SKM-1 treated with dmso at 0.1 percent for 144 hours (cell line): ENCODE measurements around the gene NEGR1.

Source experiments
- DNase-seq: peaks from one replicate; lab custom pipeline; 2025; ENCODE audit not compliant: unreplicated experiment; lab: John Stamatoyannopoulos, UW

NEGR1 gene

DNA sequence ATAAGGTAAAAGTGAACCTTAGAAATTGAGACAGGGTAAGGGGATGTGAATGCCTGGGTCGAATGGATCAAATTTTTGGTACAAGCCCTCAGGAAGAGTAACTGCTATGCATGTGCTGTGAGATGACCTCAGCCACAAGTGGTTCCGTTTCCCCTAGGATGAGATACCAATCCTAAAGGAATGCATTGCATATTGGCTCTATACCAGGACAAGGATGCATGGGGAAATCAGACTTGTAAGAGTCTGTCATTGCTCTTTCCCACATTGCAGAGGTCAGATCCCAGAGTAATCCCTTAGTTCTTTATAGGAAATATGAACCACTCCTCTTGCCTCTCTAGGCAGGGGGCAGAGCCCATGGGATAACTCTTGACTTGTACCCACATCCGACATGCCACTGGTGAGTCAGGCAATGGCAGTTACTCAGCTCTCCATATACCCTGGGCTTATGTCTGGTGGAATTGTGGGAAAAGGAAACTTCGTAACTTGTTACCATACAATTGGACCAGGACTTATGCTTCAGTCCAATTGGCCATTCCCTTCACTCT lies 773.2 kb downstream of the NEGR1 start:
- no peak for DNase-seq

GRCh38 chr1:71502006-71502405 lies 780.3 kb downstream of the NEGR1 start:
- peak; percentile 34 for DNase-seq

- DNase-seq, result no peak
These were observed 783.8 kb downstream of the NEGR1 start for GRCh38 chr1:71498542-71498941.

- DNase-seq, result no peak
These were observed 788.2 kb downstream of the NEGR1 start for GRCh38 chr1:71494163-71494562.

GRCh38 chr1:71492298-71493041 lies 789.9 kb downstream of the NEGR1 start:
- no peak for DNase-seq

- DNase-seq, result no peak
These were observed 791.9 kb downstream of the NEGR1 start for GRCh38 chr1:71490432-71490831.

- no peak for DNase-seq
These were observed 793.6 kb downstream of the NEGR1 start for GRCh38 chr1:71488555-71489252.

DNA sequence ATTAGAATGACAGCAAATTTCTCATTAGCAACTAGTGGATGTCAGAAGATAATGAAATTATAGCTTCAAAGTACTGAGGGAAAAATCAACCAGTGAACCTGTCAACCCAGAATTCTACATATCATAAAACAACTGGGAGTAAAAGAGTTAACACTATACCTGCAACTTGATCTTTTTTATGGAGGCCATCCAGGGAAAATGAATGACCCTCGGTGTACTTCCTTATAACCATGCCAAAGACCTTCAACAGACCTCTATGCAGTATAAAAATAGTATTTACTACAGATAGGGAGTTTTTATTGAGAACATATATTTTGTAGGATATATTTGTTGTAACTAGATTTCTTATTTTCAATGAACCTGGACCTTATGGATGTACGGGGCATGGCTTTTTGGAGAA lies 809.0 kb downstream of the NEGR1 start:
- no peak for DNase-seq

DNA sequence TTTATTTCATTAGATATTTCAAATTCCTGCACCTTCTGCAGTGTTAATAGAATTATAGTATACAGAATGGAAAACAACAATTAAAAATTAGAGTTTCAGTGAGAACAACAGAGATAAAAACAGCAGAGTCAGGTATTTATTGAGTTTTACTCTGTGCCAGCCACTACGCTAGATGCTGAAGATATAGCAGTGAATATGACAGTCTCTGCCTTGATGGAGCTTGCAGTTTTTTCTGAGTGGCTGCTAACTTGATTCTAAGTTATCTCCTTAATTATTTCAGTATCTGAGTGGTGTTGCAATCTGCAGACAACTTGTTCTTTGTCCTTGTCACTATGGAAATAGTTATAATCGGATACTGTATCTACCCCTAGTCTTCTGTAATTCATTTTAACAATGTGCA lies 817.2 kb downstream of the NEGR1 start:
- no peak for DNase-seq

GRCh38 chr1:71464016-71464415 lies 818.3 kb downstream of the NEGR1 start:
- no peak for DNase-seq

DNA sequence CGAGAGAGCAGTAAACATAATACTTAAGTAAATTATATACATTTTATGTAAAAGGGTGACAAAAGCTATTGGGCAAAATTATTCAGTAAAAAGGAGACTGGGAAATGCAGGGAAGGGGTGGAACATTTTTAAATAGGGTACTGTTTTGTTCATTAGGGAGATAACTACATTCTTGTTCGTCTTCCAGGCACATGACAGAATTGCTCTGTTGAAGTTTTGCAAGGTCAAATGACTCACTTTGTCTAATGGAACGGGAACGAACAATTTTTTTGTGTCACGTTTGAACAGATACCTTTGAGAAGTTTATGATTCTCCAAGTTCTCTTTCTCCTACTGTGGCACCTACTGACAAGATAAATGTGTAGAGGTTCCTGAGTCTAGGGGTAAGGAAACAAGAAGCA lies 819.2 kb downstream of the NEGR1 start:
- DNase-seq, result no peak

DNA sequence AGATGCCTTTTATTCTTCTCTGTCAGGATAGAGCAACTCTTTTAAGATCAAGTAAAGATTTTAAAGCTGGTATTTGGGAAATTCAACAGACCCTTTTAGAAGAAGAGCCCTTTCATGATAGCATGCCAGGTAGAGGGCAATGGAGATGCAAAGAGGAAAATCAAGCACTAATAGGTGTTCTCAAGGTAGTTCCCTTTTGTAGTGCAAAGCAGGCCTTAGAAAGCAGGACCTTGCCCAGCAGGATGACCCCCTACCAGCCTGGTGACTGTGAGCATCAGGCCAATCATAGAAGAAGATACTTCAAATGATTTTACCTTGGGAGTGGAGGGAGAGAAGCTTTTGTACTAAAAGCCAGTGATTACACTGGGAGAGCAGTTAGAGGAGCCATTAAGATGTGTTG lies 820.1 kb downstream of the NEGR1 start:
- DNase-seq, result no peak

GRCh38 chr1:71461416-71461815 lies 820.9 kb downstream of the NEGR1 start:
- no peak for DNase-seq

DNA sequence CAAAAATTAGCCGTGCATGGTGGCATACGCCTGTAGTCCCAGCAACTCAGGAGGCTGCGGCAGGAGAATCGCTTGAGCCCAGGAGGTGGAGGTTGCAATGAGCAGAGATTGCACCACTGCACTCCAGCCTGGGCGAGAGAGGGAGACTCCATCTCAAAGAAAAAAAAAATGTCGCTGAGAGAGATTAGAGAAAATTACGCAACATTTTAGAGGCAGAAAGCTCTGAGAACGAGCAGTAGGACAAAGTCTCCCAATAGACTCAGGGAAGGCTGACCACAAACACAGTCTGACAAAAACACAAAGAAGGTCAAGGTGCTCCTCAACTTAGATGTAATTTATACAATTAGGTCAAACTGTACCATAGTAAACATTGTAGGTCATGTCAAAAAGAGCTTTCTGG lies 833.9 kb downstream of the NEGR1 start:
- DNase-seq, result no peak

GRCh38 chr1:71438626-71439025 lies 843.7 kb downstream of the NEGR1 start:
- DNase-seq, result no peak

GRCh38 chr1:71435951-71436350 lies 846.4 kb downstream of the NEGR1 start:
- no peak for DNase-seq

GRCh38 chr1:71434240-71434639 lies 848.1 kb downstream of the NEGR1 start:
- no peak for DNase-seq

DNA sequence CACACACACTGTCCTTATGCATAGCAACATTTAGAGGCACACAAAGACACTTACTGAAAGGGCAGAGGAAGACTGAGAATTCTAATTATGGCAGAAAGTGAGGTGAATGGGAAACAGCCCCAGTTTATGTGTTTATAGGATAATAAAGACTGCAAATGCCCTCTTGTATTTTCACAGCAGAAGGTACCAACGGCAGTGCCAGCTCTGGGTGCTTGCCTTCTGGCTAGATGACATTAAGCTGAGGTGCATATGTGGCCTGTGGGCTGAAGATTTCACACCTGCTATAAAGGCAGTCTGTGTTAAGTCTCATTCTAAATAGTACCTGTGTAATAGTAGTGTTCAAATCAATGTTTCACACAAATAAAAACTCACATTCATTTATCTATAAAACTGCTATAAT lies 854.3 kb downstream of the NEGR1 start:
- DNase-seq, result no peak

GRCh38 chr1:71427066-71427465 lies 855.3 kb downstream of the NEGR1 start:
- DNase-seq, result no peak

DNA sequence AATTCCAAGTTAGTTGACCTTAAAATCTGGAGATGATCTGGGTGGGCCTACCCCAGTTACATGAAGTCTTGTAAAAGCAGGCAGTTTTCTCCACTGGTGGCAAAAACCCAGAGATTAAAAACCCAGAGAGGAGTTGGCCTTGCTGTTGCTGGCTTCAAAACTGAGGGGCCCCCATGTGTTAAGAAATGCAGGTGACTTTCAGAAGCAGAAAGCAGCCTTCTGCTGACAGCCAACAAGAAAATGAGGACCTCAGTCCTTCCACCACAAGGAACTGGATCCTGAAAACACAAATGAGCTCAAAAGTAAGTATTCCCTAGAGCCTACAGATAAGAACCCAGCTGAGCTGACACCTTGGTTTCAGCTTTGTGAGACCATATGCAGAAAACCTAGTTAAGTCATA lies 857.8 kb downstream of the NEGR1 start:
- DNase-seq, result no peak

GRCh38 chr1:71422221-71422620 lies 860.1 kb downstream of the NEGR1 start:
- DNase-seq, result no peak

DNA sequence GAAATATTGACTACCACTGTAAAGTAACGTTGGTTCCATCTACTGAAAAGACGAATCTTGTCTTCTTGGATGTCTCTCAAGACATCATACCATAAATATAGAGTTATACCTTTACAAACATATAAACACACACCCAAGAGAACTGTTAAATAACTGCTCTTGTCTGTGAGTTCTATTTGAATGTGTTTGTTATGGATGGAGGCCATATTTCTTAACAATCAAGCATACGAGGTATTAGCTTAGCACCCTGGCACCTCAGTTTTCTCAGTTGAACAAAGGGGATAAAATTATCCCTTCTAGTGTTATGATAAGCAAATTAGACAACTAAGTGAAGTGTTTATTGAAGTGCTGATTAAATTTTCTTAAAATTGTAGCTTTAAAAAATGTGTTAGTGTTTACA lies 864.9 kb downstream of the NEGR1 start:
- DNase-seq, result no peak
